Fibroblast of pulmonary artery (primary cell): ENCODE results near the gene TTC1.
A peak's percentile ranks its signal among the peaks of the same experiment; 100 is the strongest.
"Not testable (repeated sequence)": the region's sequence is repeated elsewhere in the genome, so short reads cannot be mapped to it uniquely, and the experiment has no call there.

ENCODE experiments used
- DNase-seq: peaks from one replicate; pipeline ENCODE4 v3.0.0-alpha.2; 2010; ENCODE audit warnings: low read depth
- H3K4me3 ChIP-seq: replicated peaks from 2 replicates; pipeline ENCODE4 v1.5.1; 2011; ENCODE audit warnings: low read depth, mild to moderate bottlenecking, control low read depth, low read length, moderate library complexity
- TF ChIP-seq, protein P1 (sequence below): IDR thresholded peaks from 2 replicates; pipeline ENCODE4 v1.5.1; 2011; ENCODE audit warnings: mild to moderate bottlenecking, control low read depth, low read length, inconsistent platforms; ENCODE audit errors: missing control alignments

The TTC1 gene, protein sequence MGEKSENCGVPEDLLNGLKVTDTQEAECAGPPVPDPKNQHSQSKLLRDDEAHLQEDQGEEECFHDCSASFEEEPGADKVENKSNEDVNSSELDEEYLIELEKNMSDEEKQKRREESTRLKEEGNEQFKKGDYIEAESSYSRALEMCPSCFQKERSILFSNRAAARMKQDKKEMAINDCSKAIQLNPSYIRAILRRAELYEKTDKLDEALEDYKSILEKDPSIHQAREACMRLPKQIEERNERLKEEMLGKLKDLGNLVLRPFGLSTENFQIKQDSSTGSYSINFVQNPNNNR

DNA sequence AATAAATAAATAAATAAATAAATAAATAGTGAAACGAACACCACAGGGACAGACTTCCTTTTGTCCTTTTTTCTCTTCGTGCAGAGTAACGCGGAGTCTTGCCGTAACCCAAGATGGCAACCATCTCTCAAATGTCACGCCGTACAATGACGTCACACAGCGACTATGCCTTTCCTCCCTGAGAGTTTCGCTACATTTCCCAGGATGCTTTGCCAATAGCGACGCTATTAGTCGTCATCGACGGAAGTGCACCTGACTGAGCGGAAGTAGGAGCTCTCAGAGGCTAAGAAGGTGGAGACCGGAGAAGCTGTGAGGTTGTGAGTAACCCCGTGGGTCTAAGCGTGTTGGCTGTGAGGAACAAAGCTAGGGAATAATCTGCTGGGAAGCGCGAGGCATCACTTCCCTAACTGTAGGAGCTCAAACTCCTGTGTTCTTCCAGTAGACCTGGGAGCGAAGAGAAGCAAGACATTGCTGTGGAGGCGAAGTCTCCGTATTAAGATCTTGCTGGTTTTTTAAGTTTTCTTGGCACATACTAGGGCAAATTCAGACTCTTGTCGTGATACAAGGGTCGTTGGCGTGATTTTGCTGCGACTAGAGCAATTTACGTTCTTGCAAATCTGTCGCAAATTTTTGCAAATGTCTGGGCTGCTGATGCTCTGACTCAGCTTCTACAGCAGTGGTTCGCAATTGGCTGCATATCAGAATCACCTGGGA lies at the start of gene TTC1:
Gene TTC1 (plus strand): TSS at position 263 of the 714 bp plus-strand sequence. CDS start 1,390 bp downstream, outside the sequence.
- DNase-seq, result peak; percentile 100
- H3K4me3 ChIP-seq, result peak within 1 kb of the TSS; percentile 90
- TF ChIP-seq, protein P1, sequence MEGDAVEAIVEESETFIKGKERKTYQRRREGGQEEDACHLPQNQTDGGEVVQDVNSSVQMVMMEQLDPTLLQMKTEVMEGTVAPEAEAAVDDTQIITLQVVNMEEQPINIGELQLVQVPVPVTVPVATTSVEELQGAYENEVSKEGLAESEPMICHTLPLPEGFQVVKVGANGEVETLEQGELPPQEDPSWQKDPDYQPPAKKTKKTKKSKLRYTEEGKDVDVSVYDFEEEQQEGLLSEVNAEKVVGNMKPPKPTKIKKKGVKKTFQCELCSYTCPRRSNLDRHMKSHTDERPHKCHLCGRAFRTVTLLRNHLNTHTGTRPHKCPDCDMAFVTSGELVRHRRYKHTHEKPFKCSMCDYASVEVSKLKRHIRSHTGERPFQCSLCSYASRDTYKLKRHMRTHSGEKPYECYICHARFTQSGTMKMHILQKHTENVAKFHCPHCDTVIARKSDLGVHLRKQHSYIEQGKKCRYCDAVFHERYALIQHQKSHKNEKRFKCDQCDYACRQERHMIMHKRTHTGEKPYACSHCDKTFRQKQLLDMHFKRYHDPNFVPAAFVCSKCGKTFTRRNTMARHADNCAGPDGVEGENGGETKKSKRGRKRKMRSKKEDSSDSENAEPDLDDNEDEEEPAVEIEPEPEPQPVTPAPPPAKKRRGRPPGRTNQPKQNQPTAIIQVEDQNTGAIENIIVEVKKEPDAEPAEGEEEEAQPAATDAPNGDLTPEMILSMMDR, result no peak

DNA sequence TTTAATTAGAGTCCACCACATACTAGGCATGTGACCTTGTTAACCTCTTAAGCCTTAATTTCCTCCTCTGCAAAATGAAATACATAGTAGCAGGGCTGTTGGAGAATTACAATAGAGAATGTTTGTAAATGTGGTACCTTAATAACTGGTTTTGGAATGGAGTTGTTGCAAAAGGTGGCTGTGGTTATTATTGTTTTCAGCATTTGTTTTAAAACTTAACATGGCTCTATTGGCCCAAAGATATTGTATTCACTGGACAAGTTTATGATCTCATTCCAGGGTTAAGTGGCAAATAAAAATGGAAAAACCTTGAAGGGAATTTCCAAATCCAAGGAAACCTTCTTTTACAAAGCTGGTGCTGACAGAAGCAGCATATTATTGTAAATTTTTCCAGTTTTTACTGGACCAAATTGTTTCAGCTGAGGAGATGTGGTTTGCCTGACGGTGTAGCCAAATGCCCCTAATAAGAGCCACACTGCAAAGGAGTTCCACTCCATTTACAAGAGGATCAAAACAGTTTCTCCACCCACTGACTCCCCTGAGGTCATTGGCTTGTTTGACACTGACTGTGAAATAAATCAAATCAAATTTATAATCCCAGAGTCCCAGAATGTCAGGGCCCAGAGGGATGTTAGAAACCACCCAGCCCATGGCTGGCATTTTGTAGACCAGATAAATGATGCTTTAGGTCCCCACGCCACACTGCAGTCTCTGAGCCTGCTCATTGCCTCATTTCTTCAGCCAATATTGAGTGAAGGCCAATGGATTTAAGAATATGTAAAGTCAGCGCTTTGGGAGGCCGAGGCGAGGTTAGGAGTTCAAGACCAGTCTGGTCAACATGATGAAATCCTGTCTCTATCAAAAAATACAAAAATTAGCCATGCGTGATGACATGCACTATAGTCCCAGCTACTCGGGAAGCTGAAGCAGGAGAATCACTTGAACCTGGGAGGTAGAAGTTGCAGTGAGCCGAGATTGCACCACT lies 47.5 kb upstream of the TTC1 start:
- TF ChIP-seq, protein P1, result no peak
- no peak overlapping the region for H3K4me3 ChIP-seq
- DNase-seq, result no peak

DNA sequence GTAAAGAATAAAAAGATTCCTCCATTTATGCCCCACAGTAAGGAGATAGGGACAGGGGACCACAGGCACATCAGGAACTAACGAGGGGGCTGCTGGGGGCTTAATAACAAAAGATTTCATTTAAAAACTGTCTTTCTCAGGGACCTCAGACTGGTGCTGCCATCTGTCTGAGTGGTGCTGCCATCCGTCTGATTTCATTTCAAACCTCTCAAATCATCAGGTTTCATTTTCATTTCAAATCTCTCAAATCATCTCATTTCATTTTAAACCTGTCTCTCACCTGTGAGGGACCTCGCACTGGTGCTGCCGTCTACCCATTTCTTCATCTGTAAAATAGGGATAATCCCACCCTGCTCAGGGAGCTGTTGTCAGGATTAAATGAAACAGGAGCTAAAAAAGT lies 46.7 kb upstream of the TTC1 start:
- TF ChIP-seq, protein P1, result no peak
- no peak for DNase-seq
- H3K4me3 ChIP-seq, result no peak overlapping the region

DNA sequence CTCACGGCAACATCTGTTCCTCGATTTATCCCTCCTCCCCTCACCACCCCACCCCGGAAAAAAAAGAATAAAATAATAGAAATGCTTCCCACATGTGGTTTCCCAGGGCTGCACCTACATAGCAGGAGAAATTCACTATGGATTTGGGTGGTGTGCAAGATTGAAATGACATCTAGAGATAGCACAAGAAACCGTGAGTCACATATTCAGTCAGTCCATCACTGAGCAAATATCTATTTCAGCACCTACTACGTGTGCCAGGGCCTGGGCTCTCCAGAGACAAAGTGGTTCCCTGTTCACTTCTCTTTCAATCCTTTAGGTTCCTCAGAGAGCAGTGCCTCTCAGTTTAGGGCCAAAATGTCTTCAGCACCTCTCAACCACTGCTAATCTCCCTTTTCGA lies 45.0 kb upstream of the TTC1 start:
- TF ChIP-seq, protein P1, result no peak
- no peak overlapping the region for H3K4me3 ChIP-seq
- DNase-seq, result no peak

DNA sequence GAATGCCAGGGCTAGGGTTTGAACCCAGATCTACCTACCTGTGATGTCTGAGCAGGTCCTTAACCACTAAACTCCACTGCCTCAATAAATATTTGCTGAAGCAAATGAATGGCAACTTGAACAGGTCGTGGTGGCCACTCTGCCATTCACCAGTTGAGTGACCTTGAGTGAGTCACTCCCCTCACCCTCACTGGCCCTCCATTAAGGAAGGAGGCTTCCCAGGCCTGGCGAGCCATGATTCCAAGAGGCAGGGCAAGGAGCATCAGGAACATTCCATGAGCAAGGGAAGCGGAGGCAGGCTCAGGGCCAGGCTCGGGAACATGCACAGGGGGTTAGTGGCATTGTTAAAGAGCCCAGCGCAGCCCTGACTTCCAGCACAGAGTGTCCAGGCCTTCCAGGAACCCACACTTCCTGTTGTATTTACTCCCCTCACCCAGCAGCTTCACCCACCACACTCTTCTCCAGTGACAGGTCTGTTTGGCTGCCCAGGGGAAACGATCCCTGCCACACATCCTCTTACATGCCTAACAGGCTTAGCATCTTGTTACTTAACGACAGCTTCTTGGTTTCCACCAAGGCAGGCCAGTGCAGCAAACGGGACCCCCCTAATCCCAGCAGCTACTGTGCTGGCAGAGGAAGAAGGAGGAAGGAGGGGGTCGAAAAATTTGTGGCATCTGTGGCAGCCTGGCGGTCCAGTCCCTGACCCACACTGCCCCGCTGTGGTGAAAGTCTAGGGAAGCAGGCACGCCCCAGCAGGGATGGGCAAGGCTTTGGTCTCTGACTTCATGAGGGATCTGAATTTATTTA lies 43.7 kb upstream of the TTC1 start:
- TF ChIP-seq, protein P1, result peak; percentile 77
- peak; percentile 75 for DNase-seq
- no peak overlapping the region for H3K4me3 ChIP-seq

DNA sequence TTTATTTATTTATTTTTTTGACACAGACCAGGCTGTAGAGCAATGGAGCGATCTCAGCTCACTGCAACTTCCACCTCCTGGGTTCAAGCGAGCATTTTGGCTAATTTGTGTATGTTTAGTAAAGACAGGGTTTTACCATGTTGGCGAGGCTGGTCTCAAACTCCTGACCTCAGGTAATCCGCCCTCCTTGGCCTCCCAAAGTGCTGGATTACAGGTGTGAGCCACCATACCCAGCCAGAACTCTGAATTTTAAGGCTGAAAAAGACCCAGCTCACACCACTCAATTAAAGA lies 43.2 kb upstream of the TTC1 start:
- H3K4me3 ChIP-seq, DNase-seq: not testable (repeated sequence)
